GM19193 (cell line): Measurements from ENCODE around the gene ASB15.

Experiments used
- POLR2A ChIP-seq: IDR thresholded peaks from 4 replicates; pipeline ENCODE4 v1.6.1; 2011; ENCODE audit not compliant: insufficient read depth, insufficient read length; ENCODE audit errors: extremely low read depth

ASB15 gene

GRCh38 chr7:123601530-123601929 lies at the start of gene ASB15:
TSS of gene ASB15 (plus strand) at chr7:123601821. CDS start at chr7:123614503, 12,682 bp downstream.
- no peak for TF ChIP-seq POLR2A

DNA sequence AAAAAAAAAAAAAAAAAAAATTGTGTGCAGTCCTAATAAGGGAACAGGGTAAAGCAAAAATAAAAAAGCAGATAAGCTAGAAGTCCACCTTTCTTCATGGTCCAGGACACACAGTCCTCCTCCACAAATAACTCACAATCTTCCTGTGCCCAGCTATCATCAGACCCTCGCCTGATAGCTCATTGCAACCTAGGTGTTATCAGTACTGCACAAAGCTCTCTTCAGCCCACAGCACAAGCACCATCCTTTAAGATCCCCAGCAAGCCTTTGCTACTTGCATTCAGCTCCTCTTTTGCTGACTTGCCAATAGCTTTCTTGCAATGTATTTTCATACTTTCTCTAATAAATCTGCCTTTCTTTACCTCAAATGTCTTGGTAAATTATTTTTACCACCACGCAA lies 49.0 kb upstream of the ASB15 start:
- no peak for TF ChIP-seq POLR2A

DNA sequence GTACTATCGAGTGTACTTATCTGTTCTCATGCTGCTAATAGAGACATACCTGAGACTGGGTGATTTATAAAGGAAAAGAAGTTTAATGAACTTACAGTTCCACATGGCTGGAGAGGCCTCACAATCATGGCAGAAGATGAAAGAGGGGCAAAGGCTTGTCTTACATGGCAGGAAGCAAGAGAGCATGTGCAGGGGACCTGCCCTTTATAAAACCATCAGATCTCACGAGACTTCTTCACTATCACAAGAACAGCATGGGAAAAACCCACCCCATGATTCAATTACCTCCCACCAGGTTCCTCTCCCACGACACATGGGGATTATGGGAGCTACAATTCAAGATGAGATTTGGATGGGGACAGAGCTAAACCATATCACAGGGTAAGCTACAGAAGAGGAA lies 48.5 kb upstream of the ASB15 start:
- TF ChIP-seq POLR2A = no peak

DNA sequence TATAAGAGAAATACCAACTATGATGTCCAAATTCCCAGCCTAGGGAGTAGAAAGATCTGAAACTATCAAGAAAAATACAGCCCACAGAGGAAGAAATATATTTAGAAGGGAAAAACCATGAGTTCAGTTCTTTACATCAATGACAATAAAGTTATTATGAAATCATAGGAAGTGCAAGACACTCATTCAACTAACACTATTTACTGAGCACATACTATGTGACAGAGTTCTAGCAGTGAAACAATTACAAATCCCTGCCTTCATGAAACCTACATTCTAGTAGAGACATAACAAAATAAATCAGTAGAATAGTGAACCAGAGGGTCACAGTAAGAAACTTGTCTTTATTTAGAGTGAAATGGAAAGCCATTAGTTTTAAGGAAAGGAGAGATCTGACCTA lies 46.1 kb upstream of the ASB15 start:
- TF ChIP-seq POLR2A = no peak

- no peak for TF ChIP-seq POLR2A
These were observed 44.6 kb upstream of the ASB15 start for GRCh38 chr7:123557016-123557397.

- TF ChIP-seq POLR2A = peak; percentile 81
These were observed 44.0 kb upstream of the ASB15 start, which contains the start of gene NDUFA5 for GRCh38 chr7:123557398-123558288. TSS of gene NDUFA5 (minus strand) at chr7:123557818. CDS start at chr7:123557795, 23 bp downstream.

GRCh38 chr7:123558289-123558874 lies 43.2 kb upstream of the ASB15 start:
- TF ChIP-seq POLR2A = no peak

DNA sequence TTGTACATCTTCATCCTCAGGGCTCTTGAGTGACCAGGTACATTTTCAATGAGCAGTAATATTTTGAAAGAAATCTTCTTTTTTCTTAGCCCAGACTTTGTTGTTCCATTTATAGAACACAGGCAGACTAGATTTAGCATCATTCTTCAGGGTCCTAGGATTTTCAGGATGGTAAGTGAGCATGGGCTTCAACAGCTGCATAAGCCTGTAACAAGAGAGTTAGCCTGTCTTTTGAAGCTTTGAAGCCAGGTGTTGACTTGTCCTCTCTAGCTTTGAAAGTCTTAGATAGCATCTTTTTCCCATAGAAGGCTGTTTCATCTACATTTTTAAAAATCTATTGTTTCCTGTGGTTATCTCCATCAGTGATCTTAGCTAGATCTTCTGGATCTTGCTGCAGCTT lies 39.5 kb upstream of the ASB15 start:
- TF ChIP-seq POLR2A = no peak

- no peak for TF ChIP-seq POLR2A
These were observed 32.1 kb upstream of the ASB15 start for GRCh38 chr7:123569352-123570010.

GRCh38 chr7:123570390-123571182 lies 31.0 kb upstream of the ASB15 start:
- TF ChIP-seq POLR2A = no peak

GRCh38 chr7:123571187-123571586 lies 30.4 kb upstream of the ASB15 start:
- no peak for TF ChIP-seq POLR2A

- no peak for TF ChIP-seq POLR2A
These were observed 29.9 kb upstream of the ASB15 start for GRCh38 chr7:123571684-123572083.

- no peak for TF ChIP-seq POLR2A
These were observed 28.3 kb upstream of the ASB15 start for GRCh38 chr7:123573341-123573740.

DNA sequence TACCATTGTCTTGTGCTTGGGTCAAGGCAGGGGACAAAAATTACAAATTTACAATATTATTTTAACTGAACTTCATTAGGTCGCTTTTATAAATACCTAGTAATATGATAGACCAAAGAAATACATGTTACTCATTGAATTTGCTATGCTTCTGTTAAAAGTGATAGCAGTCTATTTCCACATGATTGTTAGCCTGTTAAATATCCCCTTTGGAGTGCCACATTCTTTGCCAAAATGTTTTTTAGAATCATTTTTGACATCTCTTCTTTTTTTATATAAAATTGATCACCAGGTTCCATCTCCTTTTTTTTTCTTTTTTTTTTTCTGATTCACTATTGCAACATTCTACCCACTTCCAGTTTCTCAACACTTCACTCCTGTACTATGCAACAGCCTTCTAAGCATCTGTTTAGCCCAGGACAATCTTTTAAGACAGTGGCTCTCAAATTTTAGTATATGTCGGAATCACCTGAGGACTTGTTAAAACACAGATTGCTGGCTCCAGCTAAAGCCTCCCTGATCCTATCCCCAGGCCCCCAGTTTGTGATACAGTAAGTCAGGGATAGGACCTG lies 27.6 kb upstream of the ASB15 start:
- TF ChIP-seq POLR2A = no peak

DNA sequence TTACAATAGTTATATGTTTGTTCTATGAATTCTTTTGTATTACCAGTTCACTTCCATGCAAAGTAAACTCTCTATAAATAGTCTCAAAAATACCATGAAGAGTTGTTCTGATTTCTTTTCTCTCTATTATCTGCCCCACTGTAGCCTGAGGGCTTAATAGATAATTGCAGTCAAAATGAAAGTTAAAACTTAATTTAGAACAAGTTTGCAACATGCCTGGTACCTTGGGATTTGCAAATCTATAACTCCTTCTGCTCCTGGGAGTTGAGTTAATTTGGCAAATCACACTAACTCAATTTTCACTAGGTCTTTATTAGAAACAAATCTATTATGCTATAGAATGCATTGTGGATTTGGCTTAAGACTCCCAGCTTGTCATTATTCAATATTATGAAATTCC lies 22.2 kb upstream of the ASB15 start:
- TF ChIP-seq POLR2A = no peak

DNA sequence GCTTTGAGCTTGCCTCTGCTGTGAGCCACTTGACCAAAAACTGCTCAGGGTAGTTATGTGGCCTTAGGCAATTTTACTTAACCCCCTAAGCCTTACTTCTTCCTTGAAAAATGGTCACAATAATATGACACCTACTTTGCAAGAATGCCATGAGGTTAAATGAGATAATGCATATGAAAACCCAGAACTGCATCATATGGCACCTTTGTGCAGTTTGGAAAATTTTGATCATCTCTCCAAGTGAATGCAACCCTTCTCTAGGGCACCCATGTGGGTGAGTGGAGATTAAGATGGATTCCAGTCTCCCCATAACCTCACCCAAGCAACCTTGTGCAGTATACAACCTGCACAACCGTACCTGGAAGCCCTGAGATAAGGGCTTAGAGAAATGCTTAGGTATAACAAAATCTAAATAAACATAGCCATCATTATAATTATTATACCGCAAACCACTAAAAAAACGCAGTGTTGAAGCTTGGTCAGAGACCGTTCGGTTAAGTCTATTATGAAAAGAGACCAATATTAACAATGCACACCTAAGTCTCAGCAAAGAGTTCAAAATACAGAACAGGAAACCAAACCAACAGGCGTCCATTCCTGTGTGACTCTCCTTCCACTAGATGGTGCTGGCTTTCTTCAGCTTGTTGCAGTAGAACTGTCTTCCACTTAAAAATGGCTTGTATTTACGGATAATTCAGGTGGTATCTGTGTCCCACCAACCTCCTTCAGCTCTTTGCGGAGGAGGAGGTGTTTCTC lies 21.0 kb upstream of the ASB15 start:
- no peak for TF ChIP-seq POLR2A
